ENCODE results near the gene DSCAML1. TPM values are rescaled to one million over a fixed set of nuclear protein-coding genes. Genes with fewer than 3 reads are reported as not detected.

The DSCAML1 gene
- polyA plus RNA-seq, 1 donor: 2.8 TPM

- DNase-seq: no peak
These were observed 307.7 kb downstream of the DSCAML1 start for GRCh38 chr11:117488996-117489952.

GRCh38 chr11:117486059-117486458, 311.0 kb downstream of the DSCAML1 start:
- no peak for DNase-seq

- DNase-seq: peak; percentile 14
These were observed 312.9 kb downstream of the DSCAML1 start for GRCh38 chr11:117484156-117484555.

- DNase-seq: no peak
These were observed 313.6 kb downstream of the DSCAML1 start for GRCh38 chr11:117483372-117483771.

GRCh38 chr11:117482881-117483280, 314.1 kb downstream of the DSCAML1 start:
- DNase-seq: no peak

- DNase-seq: no peak
These were observed 315.1 kb downstream of the DSCAML1 start for GRCh38 chr11:117481885-117482284.

- no peak for DNase-seq
These were observed 316.0 kb downstream of the DSCAML1 start for GRCh38 chr11:117481036-117481435.

GRCh38 chr11:117480221-117480620, 316.8 kb downstream of the DSCAML1 start:
- DNase-seq: no peak

- DNase-seq: no peak
These were observed 317.6 kb downstream of the DSCAML1 start for GRCh38 chr11:117479372-117479771.

GRCh38 chr11:117478926-117479325, 318.1 kb downstream of the DSCAML1 start:
- DNase-seq: no peak

GRCh38 chr11:117478126-117478860, 318.7 kb downstream of the DSCAML1 start:
- DNase-seq: no peak

GRCh38 chr11:117477721-117478120, 319.3 kb downstream of the DSCAML1 start:
- DNase-seq: no peak

- DNase-seq: no peak
These were observed 320.4 kb downstream of the DSCAML1 start for GRCh38 chr11:117476531-117477142.

GRCh38 chr11:117475716-117476530, 321.1 kb downstream of the DSCAML1 start:
- DNase-seq: no peak

GRCh38 chr11:117473481-117474091, 323.4 kb downstream of the DSCAML1 start:
- DNase-seq: no peak

GRCh38 chr11:117471776-117472175, 325.2 kb downstream of the DSCAML1 start:
- no peak for DNase-seq

- no peak for DNase-seq
These were observed 326.4 kb downstream of the DSCAML1 start for GRCh38 chr11:117470576-117470975.

- no peak for DNase-seq
These were observed 328.1 kb downstream of the DSCAML1 start for GRCh38 chr11:117468888-117469287.

- no peak for DNase-seq
These were observed 329.2 kb downstream of the DSCAML1 start for GRCh38 chr11:117467770-117468169.

- DNase-seq: no peak
These were observed 330.1 kb downstream of the DSCAML1 start for GRCh38 chr11:117466966-117467365.

Data from left kidney (tissue), 2 donors.